HCT116 (cell line): ENCODE results near the gene CCDC112.

ENCODE experiments used
- JUND ChIP-seq: IDR thresholded peaks from 2 replicates; pipeline ENCODE4 v1.6.1; 2012
- POLR2A ChIP-seq: IDR thresholded peaks from 2 replicates; pipeline ENCODE4 v1.7.0; 2011; ENCODE audit warnings: borderline replicate concordance; ENCODE audit not compliant: insufficient read depth, insufficient read length; ENCODE audit errors: extremely low read depth
- SRF ChIP-seq: IDR thresholded peaks from 2 replicates; pipeline ENCODE4 v1.6.1; 2012; ENCODE audit warnings: low read depth
- ZFX ChIP-seq: fragments of 450-650 bp; IDR thresholded peaks from 2 replicates; pipeline ENCODE4 v1.6.1; 2017
- TF ChIP-seq, protein P1 (sequence below), 3 experiments: fragments of 200-600 bp in 1 of 3; sonication (generic) in 1 of 3; IDR thresholded peaks in 2 of 3; conservative IDR thresholded peaks in 1 of 3; 2 replicates each; pipeline ENCODE4 v1.5.1; 2012 to 2017; ENCODE audit warnings: low read depth in 2 of 3, low read length in 2 of 3, antibody characterized with exemption in 1 of 3, borderline replicate concordance in 1 of 3, control low read depth in 1 of 3, mild to moderate bottlenecking in 1 of 3, mixed read lengths in 1 of 3, mixed run types in 1 of 3, moderate library complexity in 1 of 3; ENCODE audit not compliant: insufficient read depth in 1 of 3

GRCh38 chr5:115291397-115291796 lies 5.1 kb downstream of the CCDC112 start:
- no peak for TF ChIP-seq SRF
- no peak for TF ChIP-seq JUND
- no peak for TF ChIP-seq POLR2A
- TF ChIP-seq ZFX = no peak
- TF ChIP-seq, protein P1, sequence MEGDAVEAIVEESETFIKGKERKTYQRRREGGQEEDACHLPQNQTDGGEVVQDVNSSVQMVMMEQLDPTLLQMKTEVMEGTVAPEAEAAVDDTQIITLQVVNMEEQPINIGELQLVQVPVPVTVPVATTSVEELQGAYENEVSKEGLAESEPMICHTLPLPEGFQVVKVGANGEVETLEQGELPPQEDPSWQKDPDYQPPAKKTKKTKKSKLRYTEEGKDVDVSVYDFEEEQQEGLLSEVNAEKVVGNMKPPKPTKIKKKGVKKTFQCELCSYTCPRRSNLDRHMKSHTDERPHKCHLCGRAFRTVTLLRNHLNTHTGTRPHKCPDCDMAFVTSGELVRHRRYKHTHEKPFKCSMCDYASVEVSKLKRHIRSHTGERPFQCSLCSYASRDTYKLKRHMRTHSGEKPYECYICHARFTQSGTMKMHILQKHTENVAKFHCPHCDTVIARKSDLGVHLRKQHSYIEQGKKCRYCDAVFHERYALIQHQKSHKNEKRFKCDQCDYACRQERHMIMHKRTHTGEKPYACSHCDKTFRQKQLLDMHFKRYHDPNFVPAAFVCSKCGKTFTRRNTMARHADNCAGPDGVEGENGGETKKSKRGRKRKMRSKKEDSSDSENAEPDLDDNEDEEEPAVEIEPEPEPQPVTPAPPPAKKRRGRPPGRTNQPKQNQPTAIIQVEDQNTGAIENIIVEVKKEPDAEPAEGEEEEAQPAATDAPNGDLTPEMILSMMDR (IDR thresholded peaks at IDR 0.05 in 2 of 3, conservative IDR thresholded peaks at IDR 0.05 in 1 of 3; ENCODE audit: borderline replicate concordance in 1 of 3, insufficient read depth in 1 of 3, low read depth in 2 of 3, low read length in 2 of 3) = no peak
